ENCODE results near the gene TERB1. TPM values are rescaled to one million over a fixed set of nuclear protein-coding genes. Genes with fewer than 3 reads are reported as not detected.
"Not testable (repeated sequence)": the region's sequence is repeated elsewhere in the genome, so short reads cannot be mapped to it uniquely, and the experiment has no call there.

Gene TERB1
- total RNA-seq, 1 donor from 2014 or later: not detected

GRCh38 chr16:66830422-66831404 lies 29.3 kb upstream of the TERB1 start, which contains the start of gene NAE1:
TSS of gene NAE1 (minus strand) at chr16:66830976. CDS start at chr16:66830899, 77 bp downstream.
- ATAC-seq: peak; percentile 98
- DNase-seq (ENCODE audit: low spot score): peak; percentile 90

- DNase-seq (ENCODE audit: low spot score) (no peak), ATAC-seq (peak; percentile 44)
Observed at GRCh38 chr16:66824006-66824405, 22.6 kb upstream of the TERB1 start.

GRCh38 chr16:66814734-66815133 lies 13.3 kb upstream of the TERB1 start:
- ATAC-seq (no peak), DNase-seq (ENCODE audit: low spot score) (no peak)

GRCh38 chr16:66811043-66811442 lies 9.7 kb upstream of the TERB1 start:
- ATAC-seq (no peak), DNase-seq (ENCODE audit: low spot score) (no peak)

GRCh38 chr16:66810391-66810790 lies 9.0 kb upstream of the TERB1 start:
- no peak for ATAC-seq
- DNase-seq (ENCODE audit: low spot score): no peak

- ATAC-seq: no peak
- no peak for DNase-seq (ENCODE audit: low spot score)
Observed at GRCh38 chr16:66809765-66810164, 8.4 kb upstream of the TERB1 start.

GRCh38 chr16:66802159-66802558 lies 775 bp upstream of the TERB1 start:
- ATAC-seq (no peak), DNase-seq (ENCODE audit: low spot score) (no peak)

- ATAC-seq: no peak
- DNase-seq (ENCODE audit: low spot score): no peak
Observed at GRCh38 chr16:66800856-66801255, 528 bp downstream of the TERB1 start.

GRCh38 chr16:66798161-66798560 lies 3.2 kb downstream of the TERB1 start:
- ATAC-seq: no peak
- no peak for DNase-seq (ENCODE audit: low spot score)

GRCh38 chr16:66793984-66794383 lies 7.4 kb downstream of the TERB1 start:
- not testable (repeated sequence) for DNase-seq (ENCODE audit: low spot score); ATAC-seq

- no peak for DNase-seq (ENCODE audit: low spot score)
- no peak for ATAC-seq
Observed at GRCh38 chr16:66790130-66790733, 11.2 kb downstream of the TERB1 start.

GRCh38 chr16:66787427-66787826 lies 14.0 kb downstream of the TERB1 start:
- ATAC-seq: no peak
- no peak for DNase-seq (ENCODE audit: low spot score)

- no peak for ATAC-seq
- no peak for DNase-seq (ENCODE audit: low spot score)
Observed at GRCh38 chr16:66786551-66786950, 14.8 kb downstream of the TERB1 start.

- no peak for ATAC-seq
- DNase-seq (ENCODE audit: low spot score): no peak
Observed at GRCh38 chr16:66776457-66776856, 24.9 kb downstream of the TERB1 start.

- DNase-seq (ENCODE audit: low spot score) (no peak), ATAC-seq (no peak)
Observed at GRCh38 chr16:66774981-66775380, 26.4 kb downstream of the TERB1 start.

GRCh38 chr16:66758086-66758485 lies 43.3 kb downstream of the TERB1 start:
- DNase-seq (ENCODE audit: low spot score): no peak
- ATAC-seq: no peak

- DNase-seq (ENCODE audit: low spot score): no peak
- ATAC-seq: no peak
Observed at GRCh38 chr16:66754819-66755218, 46.6 kb downstream of the TERB1 start.

- DNase-seq (ENCODE audit: low spot score): no peak
- ATAC-seq: no peak
Observed at GRCh38 chr16:66754211-66754610, 47.2 kb downstream of the TERB1 start.

GRCh38 chr16:66752958-66753357 lies 48.4 kb downstream of the TERB1 start:
- ATAC-seq (no peak), DNase-seq (ENCODE audit: low spot score) (no peak)

GRCh38 chr16:66752379-66752778 lies 49.0 kb downstream of the TERB1 start:
- no peak for DNase-seq (ENCODE audit: low spot score)
- ATAC-seq: no peak

- ATAC-seq: no peak
- no peak for DNase-seq (ENCODE audit: low spot score)
Observed at GRCh38 chr16:66751992-66752322, 49.4 kb downstream of the TERB1 start.

- DNase-seq (ENCODE audit: low spot score) (peak; percentile 77), ATAC-seq (peak; percentile 97)
Observed at GRCh38 chr16:66751303-66751991, 49.9 kb downstream of the TERB1 start, which contains the start of gene DYNC1LI2. TSS of gene DYNC1LI2 (minus strand) at chr16:66751609. CDS start at chr16:66751591, 18 bp downstream.
